ENCODE measurements around the gene IFNA1.

Gene IFNA1

DNA sequence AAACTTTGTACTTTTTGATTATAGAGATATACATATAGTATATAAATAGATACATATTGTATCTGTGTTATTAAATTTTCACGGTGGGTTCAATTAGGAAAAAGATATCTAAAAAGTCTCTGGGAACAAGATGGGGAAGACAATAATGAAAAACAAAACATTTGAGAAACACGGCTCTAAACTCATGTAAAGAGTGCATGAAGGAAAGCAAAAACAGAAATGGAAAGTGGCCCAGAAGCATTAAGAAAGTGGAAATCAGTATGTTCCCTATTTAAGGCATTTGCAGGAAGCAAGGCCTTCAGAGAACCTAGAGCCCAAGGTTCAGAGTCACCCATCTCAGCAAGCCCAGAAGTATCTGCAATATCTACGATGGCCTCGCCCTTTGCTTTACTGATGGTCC lies at the start of gene IFNA1:
TSS of gene IFNA1 (plus strand) at position 301 of the 400 bp plus-strand sequence. CDS start at position 370, 69 bp downstream.
- no peak within 1 kb of the TSS for H3K4me3 ChIP-seq
- TF ChIP-seq EZH2 (IDR thresholded peaks at IDR 0.05) (no peak), POLR2AphosphoS5 (IDR thresholded peaks at IDR 0.05; ENCODE audit: borderline replicate concordance, low read depth, low read length) (no peak), FOXP2 (optimal IDR thresholded peaks at IDR 0.05; ENCODE audit: control extremely low read depth, extremely low read length, insufficient read depth) (no peak)
- no peak within 1 kb of the TSS for H3K9ac ChIP-seq (ENCODE audit: insufficient read length)
- no peaks in the 10 kb centered on the region for H3K9me3 ChIP-seq (ENCODE audit: low read depth, low read length)
- no peaks in the 10 kb centered on the region for H3K36me3 ChIP-seq (ENCODE audit: insufficient read depth, low read length)
- H3K27ac ChIP-seq: no peak within 1 kb of the TSS
- DNase-seq (ENCODE audit: low read depth, low spot score): no peak

DNA sequence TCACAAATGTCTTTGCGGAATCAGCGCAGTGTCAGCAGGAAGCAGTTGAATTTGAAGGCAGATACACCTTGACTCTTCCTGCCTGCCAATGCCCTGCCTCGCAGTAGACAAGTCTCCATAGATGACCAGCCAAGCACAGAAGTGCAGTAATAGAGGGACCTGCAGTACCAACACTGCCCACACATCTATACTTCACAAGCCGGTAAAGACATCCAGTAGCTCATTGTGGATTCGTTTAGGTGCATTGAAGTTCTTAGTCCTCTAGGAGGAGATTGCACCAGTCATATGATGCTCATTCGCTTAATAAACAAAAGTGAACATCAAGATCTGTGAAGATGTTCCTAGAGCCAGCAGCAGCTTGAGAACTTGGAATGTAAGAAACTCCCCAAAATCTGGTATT lies 48.0 kb upstream of the IFNA1 start:
- Histone ChIP-seq H3K9me3 (ENCODE audit: low read depth, low read length) (no peaks in the 10 kb centered on the region), H3K9ac (ENCODE audit: insufficient read length) (no peak overlapping the region), H3K4me3 (no peak overlapping the region), H3K27ac (no peak overlapping the region), H3K36me3 (ENCODE audit: insufficient read depth, low read length) (no peaks in the 10 kb centered on the region)
- no peak for DNase-seq (ENCODE audit: low read depth, low spot score)
- TF ChIP-seq EZH2 (IDR thresholded peaks at IDR 0.05) (no peak), POLR2AphosphoS5 (IDR thresholded peaks at IDR 0.05; ENCODE audit: borderline replicate concordance, low read depth, low read length) (no peak), FOXP2 (optimal IDR thresholded peaks at IDR 0.05; ENCODE audit: control extremely low read depth, extremely low read length, insufficient read depth) (no peak)

DNA sequence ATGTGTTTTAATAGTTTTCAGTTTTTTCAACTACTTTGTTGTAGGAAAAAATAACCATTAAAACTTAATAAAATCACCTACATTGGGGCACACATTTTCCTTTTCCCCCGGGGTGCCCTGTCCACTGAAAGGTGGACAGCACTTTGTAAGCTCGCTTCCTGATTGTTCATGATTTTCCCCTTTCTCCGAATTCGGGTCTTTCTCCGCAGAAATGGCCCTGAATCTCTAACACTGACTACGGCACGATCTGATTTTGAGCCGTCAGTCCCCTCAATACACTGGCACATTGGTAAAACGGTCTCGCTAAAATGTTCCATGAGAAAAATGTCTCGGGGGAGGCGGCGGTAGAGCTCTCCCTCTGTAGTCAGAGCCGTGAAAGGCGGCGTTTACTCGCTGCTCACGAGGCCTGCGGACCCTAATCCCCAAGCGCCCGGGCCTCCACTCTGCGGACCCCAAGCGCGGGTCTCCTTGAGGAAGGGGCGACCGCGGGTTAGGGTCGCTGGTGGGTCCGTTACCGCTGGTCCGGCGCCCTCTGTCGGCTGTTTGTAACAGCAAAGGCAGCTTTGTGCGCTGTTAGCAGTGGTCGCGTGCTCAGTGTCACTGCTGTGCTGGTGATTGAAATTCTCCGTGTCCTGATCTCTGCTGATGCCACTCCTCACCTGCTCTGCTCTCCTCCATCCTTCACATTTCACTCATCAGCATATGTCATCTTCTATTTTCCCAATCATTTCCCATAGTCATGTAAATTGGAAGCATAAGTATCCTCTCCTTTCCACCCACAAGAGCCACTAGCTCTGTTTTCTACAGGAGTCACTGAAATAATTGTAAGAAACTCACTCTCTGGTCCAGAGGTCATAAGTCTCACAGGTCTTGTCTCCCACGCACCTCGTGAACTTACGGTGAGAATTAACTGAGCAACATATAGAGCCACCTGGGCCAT lies 44.2 kb upstream of the IFNA1 start:
- no peak for DNase-seq (ENCODE audit: low read depth, low spot score)
- H3K4me3 ChIP-seq: peak overlapping the region; percentile 95
- no peaks in the 10 kb centered on the region for H3K36me3 ChIP-seq (ENCODE audit: insufficient read depth, low read length)
- no peaks in the 10 kb centered on the region for H3K9me3 ChIP-seq (ENCODE audit: low read depth, low read length)
- peak overlapping the region; percentile 84 for H3K9ac ChIP-seq (ENCODE audit: insufficient read length)
- TF ChIP-seq FOXP2 (optimal IDR thresholded peaks at IDR 0.05; ENCODE audit: control extremely low read depth, extremely low read length, insufficient read depth) (no peak), POLR2AphosphoS5 (IDR thresholded peaks at IDR 0.05; ENCODE audit: borderline replicate concordance, low read depth, low read length) (no peak), EZH2 (IDR thresholded peaks at IDR 0.05) (no peak)
- no peak overlapping the region for H3K27ac ChIP-seq

DNA sequence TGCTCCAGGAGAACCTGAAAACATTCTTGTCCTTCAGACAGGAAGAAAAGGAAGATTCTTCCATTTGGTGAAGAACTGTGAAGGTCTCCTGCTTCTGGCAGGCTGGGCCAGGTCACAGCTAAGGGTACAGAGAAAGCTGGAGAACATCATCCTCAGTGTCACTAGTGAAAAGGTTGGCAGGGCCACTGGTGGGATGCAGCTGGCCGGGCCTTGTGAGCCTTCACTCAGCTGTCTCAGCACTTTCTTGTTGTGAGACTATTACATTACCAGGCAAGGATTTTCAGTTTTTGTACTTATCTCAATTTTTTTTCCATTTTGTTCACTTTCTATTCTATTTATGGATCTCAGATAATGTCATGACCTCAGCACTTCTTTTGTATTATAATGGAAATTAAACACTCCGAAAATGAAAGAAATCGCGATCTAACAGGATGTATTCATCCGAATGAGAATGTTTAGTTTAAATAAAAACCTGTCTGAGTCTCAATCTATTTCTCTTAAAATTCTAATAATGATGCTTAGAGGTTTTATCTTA lies 41.2 kb upstream of the IFNA1 start:
- Histone ChIP-seq H3K27ac (no peak overlapping the region), H3K9ac (ENCODE audit: insufficient read length) (no peak overlapping the region), H3K4me3 (no peak overlapping the region), H3K9me3 (ENCODE audit: low read depth, low read length) (no peaks in the 10 kb centered on the region), H3K36me3 (ENCODE audit: insufficient read depth, low read length) (no peaks in the 10 kb centered on the region)
- no peak for TF ChIP-seq FOXP2 (optimal IDR thresholded peaks at IDR 0.05; ENCODE audit: control extremely low read depth, extremely low read length, insufficient read depth)
- no peak for TF ChIP-seq EZH2 (IDR thresholded peaks at IDR 0.05)
- no peak for DNase-seq (ENCODE audit: low read depth, low spot score)

DNA sequence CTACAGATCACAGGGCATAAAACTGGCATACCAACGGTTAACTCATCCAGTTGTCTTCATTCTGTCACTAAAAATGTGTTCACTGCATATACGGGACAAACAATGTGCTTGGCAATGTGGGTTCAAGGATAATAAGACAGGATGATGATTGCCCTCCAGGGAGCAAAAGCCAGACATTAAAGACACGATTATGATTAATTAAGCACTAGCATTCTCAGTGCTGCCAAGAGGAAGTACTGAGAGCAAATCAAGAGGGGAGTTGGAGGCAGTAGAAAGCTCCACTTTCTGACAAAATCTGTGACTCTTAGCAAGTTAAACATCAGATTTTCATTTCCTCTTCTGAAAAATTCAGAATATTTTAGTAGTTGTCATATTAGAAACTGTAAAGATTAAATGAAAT lies 40.3 kb upstream of the IFNA1 start:
- H3K9ac ChIP-seq (ENCODE audit: insufficient read length): no peak overlapping the region
- TF ChIP-seq EZH2 (IDR thresholded peaks at IDR 0.05) (no peak), FOXP2 (optimal IDR thresholded peaks at IDR 0.05; ENCODE audit: control extremely low read depth, extremely low read length, insufficient read depth) (no peak), POLR2AphosphoS5 (IDR thresholded peaks at IDR 0.05; ENCODE audit: borderline replicate concordance, low read depth, low read length) (no peak)
- no peaks in the 10 kb centered on the region for H3K9me3 ChIP-seq (ENCODE audit: low read depth, low read length)
- no peak for DNase-seq (ENCODE audit: low read depth, low spot score)
- H3K27ac ChIP-seq: no peak overlapping the region
- H3K36me3 ChIP-seq (ENCODE audit: insufficient read depth, low read length): no peaks in the 10 kb centered on the region
- no peak overlapping the region for H3K4me3 ChIP-seq

DNA sequence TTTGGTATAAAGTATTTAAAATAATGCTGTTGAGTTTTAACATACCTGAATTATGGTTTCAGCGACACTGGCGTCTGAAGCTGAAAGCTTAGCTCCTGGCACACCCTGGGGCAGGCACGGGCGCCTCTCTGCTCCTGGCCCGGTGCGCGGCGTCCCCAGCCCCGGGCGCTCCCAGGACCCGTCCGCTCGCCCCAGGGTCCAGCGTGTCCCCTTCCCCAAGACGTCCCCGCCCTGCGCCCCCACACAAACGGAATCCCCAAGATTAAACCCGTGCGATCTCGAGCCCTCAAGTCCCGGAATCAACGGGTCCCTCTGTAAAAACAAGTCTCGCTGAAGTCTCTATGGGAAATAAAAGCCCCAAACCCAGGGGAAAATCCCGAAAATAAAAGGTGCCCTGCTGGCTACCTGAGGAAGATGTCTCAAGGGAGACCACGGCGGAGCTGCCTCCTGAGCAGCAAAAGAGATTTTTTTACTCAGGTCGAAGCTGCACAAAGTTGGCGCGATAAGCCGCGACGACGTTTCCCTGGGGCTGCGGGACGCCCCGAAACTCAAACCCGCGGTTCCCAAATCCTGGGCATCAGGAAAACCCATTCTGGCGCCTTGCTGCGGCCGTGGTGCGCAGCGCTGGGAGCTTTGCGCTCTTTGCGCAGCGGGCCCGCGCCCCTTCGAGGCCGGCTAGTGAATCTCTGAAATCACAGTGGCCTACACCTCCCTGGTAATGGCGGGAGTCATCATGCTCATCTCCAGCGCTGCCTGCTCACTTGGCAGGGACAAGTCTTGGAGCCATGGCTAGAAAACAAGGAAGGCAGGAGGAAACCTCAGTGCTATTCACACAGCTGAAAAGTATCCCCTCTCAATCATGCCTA lies 37.6 kb upstream of the IFNA1 start:
- Histone ChIP-seq H3K4me3 (no peak overlapping the region), H3K27ac (no peak overlapping the region), H3K36me3 (ENCODE audit: insufficient read depth, low read length) (no peaks in the 10 kb centered on the region), H3K9ac (ENCODE audit: insufficient read length) (no peak overlapping the region), H3K9me3 (ENCODE audit: low read depth, low read length) (no peaks in the 10 kb centered on the region)
- no peak for TF ChIP-seq FOXP2 (optimal IDR thresholded peaks at IDR 0.05; ENCODE audit: control extremely low read depth, extremely low read length, insufficient read depth)
- no peak for TF ChIP-seq EZH2 (IDR thresholded peaks at IDR 0.05)
- TF ChIP-seq POLR2AphosphoS5 (IDR thresholded peaks at IDR 0.05; ENCODE audit: borderline replicate concordance, low read depth, low read length): no peak
- no peak for DNase-seq (ENCODE audit: low read depth, low spot score)

DNA sequence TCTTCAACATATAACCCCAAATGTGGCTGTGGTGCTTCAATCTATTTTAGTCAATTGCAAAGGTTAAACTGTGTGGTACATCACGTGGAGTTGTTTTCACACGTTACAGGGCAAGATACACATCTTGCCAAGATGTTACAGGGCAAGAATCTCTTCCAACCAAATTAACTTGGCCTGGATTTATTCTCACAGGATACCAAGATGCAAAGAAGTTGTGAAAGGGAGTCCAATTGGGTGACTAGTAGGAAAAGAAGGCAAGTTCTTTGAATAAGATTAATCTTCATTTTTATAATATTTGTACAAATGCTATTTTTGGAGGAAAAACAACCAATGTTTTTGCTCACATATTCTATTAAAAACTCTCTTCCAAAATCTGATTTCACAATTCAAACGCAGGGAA lies 36.1 kb upstream of the IFNA1 start:
- no peak overlapping the region for H3K27ac ChIP-seq
- no peak overlapping the region for H3K4me3 ChIP-seq
- H3K9me3 ChIP-seq (ENCODE audit: low read depth, low read length): no peaks in the 10 kb centered on the region
- no peak for TF ChIP-seq EZH2 (IDR thresholded peaks at IDR 0.05)
- TF ChIP-seq POLR2AphosphoS5 (IDR thresholded peaks at IDR 0.05; ENCODE audit: borderline replicate concordance, low read depth, low read length): no peak
- TF ChIP-seq FOXP2 (optimal IDR thresholded peaks at IDR 0.05; ENCODE audit: control extremely low read depth, extremely low read length, insufficient read depth): no peak
- no peak for DNase-seq (ENCODE audit: low read depth, low spot score)
- no peaks in the 10 kb centered on the region for H3K36me3 ChIP-seq (ENCODE audit: insufficient read depth, low read length)
- no peak overlapping the region for H3K9ac ChIP-seq (ENCODE audit: insufficient read length)

DNA sequence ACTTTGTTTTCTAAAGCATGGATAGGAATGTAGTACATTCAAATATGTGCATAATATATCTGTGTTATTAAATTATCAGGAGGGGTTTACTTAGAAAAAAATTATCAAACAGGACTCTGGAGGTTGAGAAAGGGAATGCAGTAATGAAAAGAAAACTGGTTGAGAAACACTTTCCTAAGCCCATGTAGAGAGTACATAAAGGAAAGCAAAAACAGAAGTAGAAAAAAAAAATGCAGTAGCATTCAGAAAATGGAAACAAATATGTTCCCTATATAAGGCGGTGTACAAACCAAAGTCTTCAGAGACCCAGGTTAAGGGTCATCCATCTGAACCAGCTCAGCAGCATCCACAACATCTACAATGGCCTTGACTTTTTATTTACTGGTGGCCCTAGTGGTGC lies 31.4 kb upstream of the IFNA1 start, which contains the start of gene IFNA8:
TSS of gene IFNA8 (plus strand) at position 301 of the 400 bp plus-strand sequence. CDS start at position 361, 60 bp downstream.
- Histone ChIP-seq H3K36me3 (ENCODE audit: insufficient read depth, low read length) (no peaks in the 10 kb centered on the region), H3K9ac (ENCODE audit: insufficient read length) (no peak within 1 kb of the TSS), H3K9me3 (ENCODE audit: low read depth, low read length) (no peaks in the 10 kb centered on the region), H3K4me3 (no peak within 1 kb of the TSS), H3K27ac (no peak within 1 kb of the TSS)
- no peak for DNase-seq (ENCODE audit: low read depth, low spot score)
- no peak for TF ChIP-seq POLR2AphosphoS5 (IDR thresholded peaks at IDR 0.05; ENCODE audit: borderline replicate concordance, low read depth, low read length)
- no peak for TF ChIP-seq EZH2 (IDR thresholded peaks at IDR 0.05)
- no peak for TF ChIP-seq FOXP2 (optimal IDR thresholded peaks at IDR 0.05; ENCODE audit: control extremely low read depth, extremely low read length, insufficient read depth)
